ENCODE data around the gene TMA7.

Gene TMA7

DNA sequence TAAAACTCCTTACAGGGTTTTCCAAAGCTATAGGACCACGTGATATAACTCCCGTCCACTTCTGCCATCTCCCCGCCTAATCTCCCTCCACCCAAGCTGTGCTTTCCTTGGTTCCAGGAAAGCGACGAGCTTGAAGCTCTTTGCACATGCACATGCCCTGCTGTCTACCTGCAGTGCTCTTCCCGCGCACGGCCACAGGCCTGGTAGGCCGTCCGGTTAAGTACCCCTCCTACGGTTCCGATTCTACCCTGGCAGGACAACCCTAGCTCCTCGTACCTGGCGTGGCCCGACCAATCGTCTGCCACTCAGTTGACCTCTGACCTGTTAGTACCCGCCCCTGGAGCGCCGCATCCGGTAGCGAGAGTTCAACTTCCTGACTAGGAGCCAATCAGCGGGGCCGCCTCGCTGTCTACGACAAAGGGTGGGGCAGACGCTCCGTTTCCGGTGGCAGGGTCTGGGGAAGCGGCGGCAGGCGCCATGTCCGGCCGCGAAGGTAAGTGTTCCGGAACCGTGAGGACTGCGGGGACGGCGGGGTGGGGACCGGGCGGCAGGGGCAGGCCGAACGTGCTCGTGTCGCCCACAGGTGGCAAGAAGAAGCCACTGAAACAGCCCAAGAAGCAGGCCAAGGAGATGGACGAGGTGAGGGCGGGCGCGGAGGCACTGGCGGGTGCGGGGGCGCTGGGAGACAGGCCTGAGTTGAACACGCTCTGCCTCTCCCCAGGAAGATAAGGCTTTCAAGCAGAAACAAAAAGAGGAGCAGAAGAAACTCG lies at the start of gene TMA7, which contains the start of gene CCDC51:
TMA7 (plus strand) TSS at position 438 of the 770 bp plus-strand sequence; CDS start at position 478, 40 bp downstream.
CCDC51 (minus strand) TSS at position 300 of the 770 bp plus-strand sequence. CDS start 4,991 bp downstream, outside the sequence.
- TF ChIP-seq, protein P1, sequence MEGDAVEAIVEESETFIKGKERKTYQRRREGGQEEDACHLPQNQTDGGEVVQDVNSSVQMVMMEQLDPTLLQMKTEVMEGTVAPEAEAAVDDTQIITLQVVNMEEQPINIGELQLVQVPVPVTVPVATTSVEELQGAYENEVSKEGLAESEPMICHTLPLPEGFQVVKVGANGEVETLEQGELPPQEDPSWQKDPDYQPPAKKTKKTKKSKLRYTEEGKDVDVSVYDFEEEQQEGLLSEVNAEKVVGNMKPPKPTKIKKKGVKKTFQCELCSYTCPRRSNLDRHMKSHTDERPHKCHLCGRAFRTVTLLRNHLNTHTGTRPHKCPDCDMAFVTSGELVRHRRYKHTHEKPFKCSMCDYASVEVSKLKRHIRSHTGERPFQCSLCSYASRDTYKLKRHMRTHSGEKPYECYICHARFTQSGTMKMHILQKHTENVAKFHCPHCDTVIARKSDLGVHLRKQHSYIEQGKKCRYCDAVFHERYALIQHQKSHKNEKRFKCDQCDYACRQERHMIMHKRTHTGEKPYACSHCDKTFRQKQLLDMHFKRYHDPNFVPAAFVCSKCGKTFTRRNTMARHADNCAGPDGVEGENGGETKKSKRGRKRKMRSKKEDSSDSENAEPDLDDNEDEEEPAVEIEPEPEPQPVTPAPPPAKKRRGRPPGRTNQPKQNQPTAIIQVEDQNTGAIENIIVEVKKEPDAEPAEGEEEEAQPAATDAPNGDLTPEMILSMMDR (conservative IDR thresholded peaks at IDR 0.05; ENCODE audit: low read depth, low read length), result no peak
- peak within 1 kb of the TSS; percentile 87 for H3K4me3 ChIP-seq (ENCODE audit: low read length)

DNA sequence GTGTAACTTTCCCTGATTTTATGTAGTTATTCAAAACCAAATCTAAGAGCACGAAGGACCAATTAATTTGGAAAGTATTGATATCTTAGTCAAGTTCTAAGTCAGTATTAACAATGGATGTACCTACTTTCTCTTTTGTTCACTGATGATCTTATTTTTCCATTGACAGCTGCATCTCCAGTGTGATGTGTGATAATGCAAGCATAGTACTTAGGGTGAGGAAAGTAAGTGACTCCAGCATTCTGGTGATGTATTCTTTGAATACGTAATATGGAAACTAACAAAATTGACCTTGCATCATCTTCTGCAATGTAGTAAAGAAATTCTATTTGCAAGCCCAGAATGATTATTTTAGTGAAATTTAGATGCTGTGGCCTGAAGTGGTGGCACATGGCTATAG lies 45.7 kb upstream of the TMA7 start:
- no peak overlapping the region for H3K4me3 ChIP-seq (ENCODE audit: low read length)
- no peak for DNase-seq (ENCODE audit: low read depth)
- TF ChIP-seq, protein P1 (conservative IDR thresholded peaks at IDR 0.05; ENCODE audit: low read depth, low read length), result no peak

More for the DNA sequence above, at the start of gene TMA7, which contains the start of gene CCDC51:
- DNase-seq (ENCODE audit: low read depth), result peak; percentile 88

DNA sequence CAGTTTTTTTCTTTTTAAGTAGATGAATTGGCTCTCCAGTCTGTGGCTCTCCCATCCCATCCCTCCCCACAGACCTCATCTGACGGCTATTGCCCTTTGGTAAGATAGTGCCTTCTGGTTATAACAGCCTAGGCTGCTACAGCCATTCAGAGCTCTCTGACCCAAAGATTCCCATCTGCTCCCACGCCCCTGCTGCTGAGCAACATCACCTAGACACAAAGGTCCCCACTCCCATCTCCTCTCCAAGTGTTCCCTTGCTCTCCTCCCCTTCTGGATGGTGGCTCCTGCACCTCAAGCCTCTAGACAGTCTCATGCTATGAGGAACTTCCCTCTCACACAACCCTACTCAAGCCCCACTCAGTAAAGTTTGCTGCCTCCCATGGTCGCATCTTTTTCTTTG lies 44.3 kb upstream of the TMA7 start:
- no peak overlapping the region for H3K4me3 ChIP-seq (ENCODE audit: low read length)
- no peak for DNase-seq (ENCODE audit: low read depth)
- TF ChIP-seq, protein P1 (conservative IDR thresholded peaks at IDR 0.05; ENCODE audit: low read depth, low read length), result no peak

DNA sequence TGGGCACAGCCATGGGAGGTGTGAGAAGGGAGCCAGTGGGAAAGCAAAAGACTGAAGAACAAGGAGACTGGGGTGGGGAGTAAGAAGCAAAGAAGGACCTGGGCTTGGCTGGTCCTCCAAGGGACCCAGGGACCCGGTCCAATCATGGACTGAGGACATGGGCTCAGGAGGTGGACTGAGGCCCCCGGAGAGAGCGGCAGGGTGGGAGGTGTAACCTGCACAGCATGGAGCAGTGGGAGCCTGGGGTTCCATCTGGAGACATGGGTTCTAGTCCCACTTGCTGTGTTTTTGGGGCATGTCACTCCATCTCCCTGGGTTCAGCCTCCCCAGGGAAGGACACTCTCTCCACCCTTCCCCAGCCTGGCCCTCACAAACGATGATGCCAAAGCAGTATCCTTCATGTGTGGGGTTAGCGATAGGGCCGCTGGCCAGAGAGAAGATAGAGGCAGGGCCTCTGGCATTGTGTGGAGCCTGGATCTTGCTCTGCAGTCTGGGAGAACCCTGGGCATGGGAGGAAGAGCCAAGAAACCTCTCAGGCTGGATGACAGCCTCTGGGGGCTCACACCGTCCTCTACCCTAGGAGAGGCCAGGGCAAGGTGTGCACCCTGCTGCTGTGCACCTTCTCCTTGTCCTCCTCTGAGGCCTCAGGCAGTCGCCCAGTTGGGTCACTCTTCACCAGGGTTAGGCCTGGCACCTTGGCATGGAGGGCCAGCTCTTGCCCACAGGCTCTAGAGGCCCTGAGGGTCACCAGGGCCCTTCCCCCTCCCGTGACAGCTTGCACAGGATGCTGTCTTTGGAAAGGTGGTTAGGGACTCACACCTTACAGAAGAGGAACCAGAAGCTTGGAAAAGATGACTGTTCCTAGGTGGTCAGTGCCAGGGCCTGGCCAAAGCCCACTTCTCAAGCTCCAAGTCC lies 42.0 kb upstream of the TMA7 start:
- TF ChIP-seq, protein P1 (conservative IDR thresholded peaks at IDR 0.05; ENCODE audit: low read depth, low read length), result no peak
- H3K4me3 ChIP-seq (ENCODE audit: low read length), result no peak overlapping the region
- no peak for DNase-seq (ENCODE audit: low read depth)

DNA sequence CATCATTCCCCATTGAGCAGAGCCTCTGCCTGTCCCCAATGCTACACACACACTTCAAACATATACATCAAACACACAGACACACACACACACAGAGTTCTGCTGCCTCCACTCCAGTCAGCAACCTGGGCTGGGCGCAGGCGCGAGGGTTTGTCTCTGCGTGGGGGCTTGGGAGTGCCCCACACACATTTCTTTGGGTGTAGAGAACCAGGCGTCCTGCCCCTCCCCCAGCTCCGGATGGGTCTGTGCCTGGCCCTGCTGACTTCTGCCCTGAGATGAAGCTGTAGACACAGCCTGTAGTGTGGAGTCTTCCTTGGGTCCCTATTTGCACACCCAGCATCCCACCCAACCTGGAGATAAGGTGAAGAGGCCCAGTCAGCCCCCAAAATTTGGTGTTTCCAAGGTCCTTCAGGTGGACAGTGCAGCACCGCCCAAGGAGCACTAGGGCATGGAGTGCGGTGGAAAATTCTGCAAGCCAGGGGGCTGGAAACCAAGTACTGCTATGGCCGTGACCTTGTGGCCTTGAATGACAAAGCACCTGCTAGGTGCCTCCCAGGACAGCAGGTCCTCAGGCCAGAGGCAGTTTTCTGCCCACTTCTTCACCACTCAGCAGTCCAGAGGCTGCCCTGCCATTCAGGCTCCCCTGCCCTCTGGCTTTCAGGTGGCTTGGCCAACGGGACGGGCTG lies 41.2 kb upstream of the TMA7 start:
- TF ChIP-seq, protein P1 (conservative IDR thresholded peaks at IDR 0.05; ENCODE audit: low read depth, low read length), result no peak
- DNase-seq (ENCODE audit: low read depth), result no peak

DNA sequence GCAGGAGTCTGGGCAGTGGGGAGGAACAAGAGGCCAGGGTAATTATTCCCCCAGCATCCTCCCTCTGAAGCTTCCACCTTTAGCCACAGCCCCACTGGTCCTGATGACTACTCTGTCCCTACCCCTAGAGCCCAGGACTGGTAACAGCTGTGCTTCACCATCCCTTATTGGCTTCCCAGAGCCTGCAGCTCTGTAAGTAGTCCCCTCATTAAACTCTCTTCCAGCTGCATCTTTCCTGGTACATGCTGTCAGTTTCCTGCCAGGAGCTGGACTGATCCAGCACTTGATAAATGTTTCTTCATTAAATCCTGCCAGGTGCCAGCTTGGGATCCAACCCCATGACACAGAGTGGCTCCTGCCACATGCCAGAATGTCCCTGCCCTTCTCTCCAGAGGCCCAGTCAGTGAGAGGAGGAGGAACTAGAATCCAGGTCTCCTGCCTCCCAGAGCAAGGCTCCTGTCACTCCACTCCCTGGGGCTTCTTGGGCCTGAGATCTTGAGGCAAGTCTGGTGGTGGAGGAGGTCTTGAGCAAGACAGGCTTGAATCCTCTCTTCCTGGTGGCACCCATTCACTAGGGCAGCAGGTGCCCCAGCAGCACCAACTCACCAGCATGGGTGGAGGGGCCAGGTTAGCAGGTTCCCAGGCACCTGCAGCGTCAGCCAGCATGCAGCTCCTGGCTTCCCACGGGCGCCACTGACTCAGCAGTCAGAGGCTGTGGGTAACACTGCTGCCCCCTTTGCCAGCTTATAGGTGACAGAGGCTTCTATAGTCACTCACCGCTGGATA lies 40.5 kb upstream of the TMA7 start:
- H3K4me3 ChIP-seq (ENCODE audit: low read length), result no peak overlapping the region
- DNase-seq (ENCODE audit: low read depth), result no peak
- TF ChIP-seq, protein P1 (conservative IDR thresholded peaks at IDR 0.05; ENCODE audit: low read depth, low read length), result no peak

More for the DNA sequence above, 41.2 kb upstream of the TMA7 start:
- no peak overlapping the region for H3K4me3 ChIP-seq (ENCODE audit: low read length)

All from retinal pigment epithelial cell (primary cell).